IMR-90 (cell line): ENCODE results near the gene RBP5. TPM values are rescaled to one million over a fixed set of nuclear protein-coding genes. Genes with fewer than 3 reads are reported as not detected.

Experiments
- ATAC-seq: fragments of 200-7000 bp; cut with Tn5 transposase; 2 replicates; pipeline ENCODE4 v1.9.1; 2020; ENCODE audit warnings: low read depth, mild to moderate bottlenecking, moderate library complexity
- BruUV-seq: library from RNA; stranded (reverse); fragments of 400-500 nt; replicated peaks from 2 replicates; lab custom pipeline; 2021; lab: Mats Ljungman, UMichigan
- CTCF ChIA-PET: fragments of 300-600 bp; formaldehyde crosslinking; extraction: SDS; loops from one replicate; lab custom pipeline; 2021; ENCODE audit warnings: antibody characterized with exemption; lab: Yijun Ruan, JAX
- POLR2A ChIA-PET: fragments of 300-600 bp; sonication (Branson Sonifier 250); formaldehyde crosslinking; loops from one replicate; lab custom pipeline; 2022; ENCODE audit warnings: antibody characterized with exemption; ENCODE audit not compliant: unreplicated experiment; lab: Charles Lee
- DNase-seq: peaks from one replicate; pipeline ENCODE4 v3.0.0; 2013
- H2AFZ ChIP-seq: replicated peaks from 2 replicates; pipeline ENCODE3; 2013; ENCODE audit warnings: low read length, mild to moderate bottlenecking; ENCODE audit not compliant: poor library complexity
- H2AK5ac ChIP-seq: 2 replicates; pipeline ENCODE4 v1.6.1; 2013; ENCODE audit warnings: low read depth, low read length, inconsistent platforms
- H2AK9ac ChIP-seq: replicated peaks from 2 replicates; pipeline ENCODE3; 2013; ENCODE audit warnings: mild to moderate bottlenecking, low read depth, low read length, moderate library complexity; ENCODE audit not compliant: poor library complexity
- H2BK120ac ChIP-seq: 2 replicates; pipeline ENCODE4 v1.6.1; 2013; ENCODE audit warnings: low read depth, low read length, inconsistent platforms
- H2BK15ac ChIP-seq: 3 replicates; pipeline ENCODE4 v1.6.1; 2013; ENCODE audit warnings: low read depth, low read length, inconsistent platforms
- H2BK20ac ChIP-seq: 2 replicates; pipeline ENCODE4 v1.6.1; 2013; ENCODE audit warnings: low read depth, mild to moderate bottlenecking, inconsistent platforms, low read length, moderate library complexity
- H2BK5ac ChIP-seq: 2 replicates; pipeline ENCODE4 v1.6.1; 2013; ENCODE audit warnings: mild to moderate bottlenecking, low read depth, low read length, inconsistent platforms; ENCODE audit not compliant: poor library complexity, severe bottlenecking
- H3K14ac ChIP-seq: replicated peaks from 2 replicates; pipeline ENCODE4 v1.6.1; 2013; ENCODE audit warnings: low read depth, low read length, inconsistent platforms
- H3K18ac ChIP-seq: 2 replicates; pipeline ENCODE4 v1.6.1; 2013; ENCODE audit warnings: low read depth, low read length, control low read depth
- H3K23ac ChIP-seq: 2 replicates; pipeline ENCODE4 v1.6.1; 2013; ENCODE audit warnings: low read depth, low read length, inconsistent platforms
- H3K27ac ChIP-seq: 2 replicates; pipeline ENCODE4 v1.5.1; 2013; ENCODE audit warnings: mild to moderate bottlenecking, control low read depth, low read length; ENCODE audit not compliant: insufficient read depth
- H3K27me3 ChIP-seq: 2 replicates; pipeline ENCODE4 v1.6.1; 2013; ENCODE audit warnings: low read length; ENCODE audit not compliant: control insufficient read depth, insufficient read depth
- H3K36me3 ChIP-seq: 2 replicates; pipeline ENCODE4 v1.6.1; 2013; ENCODE audit warnings: low read length, mixed read lengths; ENCODE audit not compliant: control insufficient read depth, insufficient read depth
- H3K4ac ChIP-seq: 2 replicates; pipeline ENCODE4 v1.6.1; 2013; ENCODE audit warnings: low read depth, low read length, inconsistent platforms
- H3K4me1 ChIP-seq: 2 replicates; pipeline ENCODE4 v1.6.1; 2013; ENCODE audit warnings: low read length, mixed read lengths; ENCODE audit not compliant: control insufficient read depth, insufficient read depth
- H3K4me2 ChIP-seq: 2 replicates; pipeline ENCODE4 v1.6.1; 2013; ENCODE audit warnings: low read depth, mild to moderate bottlenecking, control low read depth, low read length, moderate library complexity
- H3K4me3 ChIP-seq: 2 replicates; pipeline ENCODE4 v1.5.1; 2013; ENCODE audit warnings: low read depth, mild to moderate bottlenecking, control low read depth, low read length, moderate library complexity; ENCODE audit not compliant: insufficient read depth
- H3K56ac ChIP-seq: 2 replicates; pipeline ENCODE4 v1.6.1; 2013; ENCODE audit warnings: low read length, inconsistent platforms; ENCODE audit not compliant: insufficient read depth; ENCODE audit errors: extremely low read depth
- H3K79me1 ChIP-seq, 2 experiments: 2 replicates each; pipeline ENCODE4 v1.6.1; 2013; ENCODE audit warnings: low read length in 2 of 2, inconsistent platforms in 1 of 2, low read depth in 1 of 2
- H3K9ac ChIP-seq: 2 replicates; pipeline ENCODE4 v1.6.1; 2013; ENCODE audit warnings: low read depth, low read length, control low read depth
- H3K9me1 ChIP-seq: 2 replicates; pipeline ENCODE4 v1.6.1; 2013; ENCODE audit warnings: low read length, inconsistent platforms; ENCODE audit not compliant: insufficient read depth
- H3K9me3 ChIP-seq: 2 replicates; pipeline ENCODE4 v1.6.1; 2013; ENCODE audit warnings: low read length; ENCODE audit not compliant: control insufficient read depth, insufficient read depth
- H4K20me1 ChIP-seq: 2 replicates; pipeline ENCODE4 v1.6.1; 2013; ENCODE audit warnings: low read length, inconsistent platforms; ENCODE audit not compliant: insufficient read depth
- H4K5ac ChIP-seq: 2 replicates; pipeline ENCODE4 v1.6.1; 2013; ENCODE audit warnings: mild to moderate bottlenecking, low read depth, low read length, control low read depth
- H4K8ac ChIP-seq, 2 experiments: 2 replicates each; pipeline ENCODE4 v1.6.1; 2013; ENCODE audit warnings: low read depth in 2 of 2, low read length in 2 of 2, control low read depth in 1 of 2, inconsistent platforms in 1 of 2
- H4K91ac ChIP-seq: 2 replicates; pipeline ENCODE4 v1.6.1; 2013; ENCODE audit warnings: low read depth, low read length, inconsistent platforms; ENCODE audit not compliant: insufficient read depth
- BHLHE40 ChIP-seq: fragments of 150-350 bp; IDR thresholded peaks from 2 replicates; pipeline ENCODE4 v1.6.1; 2016; ENCODE audit warnings: mild to moderate bottlenecking, low read depth, low read length
- CEBPB ChIP-seq: IDR thresholded peaks from 2 replicates; pipeline ENCODE4 v1.6.1; 2012; ENCODE audit warnings: low read depth, low read length, improper control_type of control experiment
- CHD1 ChIP-seq: IDR thresholded peaks from 2 replicates; pipeline ENCODE4 v1.6.1; 2012; ENCODE audit warnings: low read depth, low read length, improper control_type of control experiment
- CTCF ChIP-seq: conservative IDR thresholded peaks from 2 replicates; pipeline ENCODE4 v1.5.1; 2012; ENCODE audit warnings: mild to moderate bottlenecking, low read depth, low read length, improper control_type of control experiment
- ELK1 ChIP-seq: fragments of 150-350 bp; IDR thresholded peaks from 2 replicates; pipeline ENCODE4 v1.6.1; 2016; ENCODE audit warnings: low read depth, mild to moderate bottlenecking, low read length, moderate library complexity, borderline replicate concordance
- FOS ChIP-seq: fragments of 150-350 bp; IDR thresholded peaks from 2 replicates; pipeline ENCODE4 v1.6.1; 2016; ENCODE audit warnings: low read depth, low read length
- MAFK ChIP-seq: IDR thresholded peaks from 2 replicates; pipeline ENCODE4 v1.6.1; 2012; ENCODE audit warnings: low read depth, low read length, improper control_type of control experiment
- MAZ ChIP-seq: IDR thresholded peaks from 2 replicates; pipeline ENCODE4 v1.6.1; 2012; ENCODE audit warnings: low read depth, mild to moderate bottlenecking, low read length, improper control_type of control experiment, moderate library complexity, borderline replicate concordance
- MXI1 ChIP-seq: IDR thresholded peaks from 2 replicates; pipeline ENCODE4 v1.6.1; 2012; ENCODE audit warnings: low read depth, mild to moderate bottlenecking, low read length, moderate library complexity, borderline replicate concordance
- NFE2L2 ChIP-seq: fragments of 150-350 bp; IDR thresholded peaks from 2 replicates; pipeline ENCODE4 v1.6.1; 2016; ENCODE audit warnings: low read depth, mild to moderate bottlenecking, low read length
- POLR2A ChIP-seq: IDR thresholded peaks from 2 replicates; pipeline ENCODE4 v1.6.1; 2012; ENCODE audit warnings: mild to moderate bottlenecking, low read depth, low read length
- RAD21 ChIP-seq: IDR thresholded peaks from 2 replicates; pipeline ENCODE4 v1.6.1; 2012; ENCODE audit warnings: low read length, improper control_type of control experiment
- RCOR1 ChIP-seq: IDR thresholded peaks from 2 replicates; pipeline ENCODE4 v1.6.1; 2012; ENCODE audit warnings: mild to moderate bottlenecking, low read length, improper control_type of control experiment; ENCODE audit not compliant: insufficient replicate concordance
- RFX5 ChIP-seq: IDR thresholded peaks from 2 replicates; pipeline ENCODE4 v1.8.0; 2012; ENCODE audit warnings: low read depth, mild to moderate bottlenecking, low read length, moderate library complexity
- SMC3 ChIP-seq: fragments of 150-350 bp; IDR thresholded peaks from 2 replicates; pipeline ENCODE4 v1.6.1; 2016; ENCODE audit warnings: low read depth, mild to moderate bottlenecking, antibody characterized with exemption, low read length, moderate library complexity
- USF2 ChIP-seq: fragments of 150-350 bp; IDR thresholded peaks from 2 replicates; pipeline ENCODE4 v1.6.1; 2017; ENCODE audit warnings: mild to moderate bottlenecking, antibody characterized with exemption, low read length, low read depth
- WGBS, 2 experiments: methylation state at CpG; one replicate each; pipeline versions ENCODE4 v1.1.5 to v1.1.7; 2013; ENCODE audit warnings: missing lambda C conversion rate in 2 of 2; ENCODE audit not compliant: insufficient read length in 1 of 2; ENCODE audit errors: extremely low coverage in 2 of 2; 5-methylcytosine and 5-hydroxymethylcytosine counted together
- dilution Hi-C: fragments of 300-500 bp; cut with HindIII; formaldehyde crosslinking; loops from one replicate; pipeline ENCODE4 v1.14.3; 2018; ENCODE audit warnings: low sequenced_read_pairs; ENCODE audit not compliant: unreplicated experiment
- in situ Hi-C: fragments of 300-500 bp; cut with MboI; formaldehyde crosslinking; loops from 3 replicates; pipeline ENCODE4 v1.14.3; 2019; ENCODE audit warnings: low sequenced_read_pairs, inconsistent platforms, mixed read lengths
- intact Hi-C: fragments of 100-400 bp; cut with micrococcal nuclease; formaldehyde crosslinking; loops from 2 replicates; pipeline ENCODE4 v1.10.0; 2022
- polyA plus RNA-seq, 3 experiments: library from polyadenylated mRNA; depleted of rRNA; stranded (reverse); fragments of >200 nt; gene quantifications; 2 replicates each; pipeline ENCODE4 v1.2.3, GENCODE V29; 2012; ENCODE audit warnings: low replicate concordance in 1 of 3
- total RNA-seq: library from RNA; depleted of rRNA; stranded (reverse); fragments of >200 nt; gene quantifications from 2 replicates; pipeline ENCODE4 v1.2.3, GENCODE V29; 2012

Gene RBP5
- total and polyA plus RNA-seq, 2 of the 4 experiments (the other 2 are of a cell fraction) = 0.15 TPM; not detected in 1

GRCh38 chr12:7152818-7153217 is 24.1 kb upstream of the RBP5 start:
- no peak overlapping the region for H3K23ac ChIP-seq
- no peak overlapping the region for H4K91ac ChIP-seq
- H3K9ac ChIP-seq = no peak overlapping the region
- no peaks in the 10 kb centered on the region for H3K79me1 ChIP-seq
- POLR2A ChIA-PET = no interaction called here
- no peak overlapping the region for H3K4me2 ChIP-seq
- no peaks in the 10 kb centered on the region for H3K9me1 ChIP-seq
- no peaks in the 10 kb centered on the region; the same call in 1 of the 2 replicates for H4K20me1 ChIP-seq
- H2AK9ac ChIP-seq = no peak overlapping the region
- DNase-seq (no peak), ATAC-seq (no peak)
- CTCF ChIA-PET = no interaction called here
- H2BK15ac ChIP-seq = no peak overlapping the region
- H3K14ac ChIP-seq = no peak overlapping the region
- H3K9me3 ChIP-seq = no peaks in the 10 kb centered on the region
- TF ChIP-seq SMC3 (no peak), MXI1 (no peak), MAZ (no peak), RFX5 (no peak), CTCF (no peak), CEBPB (no peak), FOS (no peak), CHD1 (no peak), NFE2L2 (no peak), BHLHE40 (no peak), RAD21 (no peak), POLR2A (no peak), RCOR1 (no peak), ELK1 (no peak), MAFK (no peak), USF2 (no peak)
- no peak overlapping the region for H3K18ac ChIP-seq
- peaks cover 44% of the 10 kb centered on the region for H3K36me3 ChIP-seq
- no CpG with 5 or more reads among the region's 4 CpGs for WGBS, 2 experiments
- H4K5ac ChIP-seq = no peak overlapping the region
- intact Hi-C loops (no loop called here), in situ Hi-C loops (no loop called here), dilution Hi-C loops (no loop called here)
- H3K27ac ChIP-seq = no peak overlapping the region
- no peak overlapping the region for H3K4ac ChIP-seq
- H2AFZ ChIP-seq = no peak overlapping the region
- H2BK5ac ChIP-seq = no peak overlapping the region
- no peaks in the 10 kb centered on the region for H3K27me3 ChIP-seq
- H2AK5ac ChIP-seq = no peak overlapping the region
- BruUV-seq = no TSS peak
- no peak overlapping the region for H3K56ac ChIP-seq
- H3K4me1 ChIP-seq = no peaks in the 10 kb centered on the region
- H3K4me3 ChIP-seq = no peak overlapping the region
- no peak overlapping the region for H2BK20ac ChIP-seq
- no peak overlapping the region for H2BK120ac ChIP-seq
- H4K8ac ChIP-seq = no peak overlapping the region
